Peyer's patch (tissue), 4 donors: ENCODE data around the gene GOLGB1. TPM values are rescaled to one million over a fixed set of nuclear protein-coding genes. Genes with fewer than 3 reads are reported as not detected.

Experiments used
- DNase-seq, 3 donors: peaks; one replicate each; pipeline ENCODE4 v3.0.0-alpha.2; 2017 to 2019
- H3K27ac ChIP-seq, 4 donors: fragments of 200-600 bp; sonication (generic); one replicate each; pipeline ENCODE4 v1.5.1; 2016 to 2019
- H3K27me3 ChIP-seq, 2 donors: fragments of 200-600 bp; sonication (generic); one replicate each; pipeline ENCODE4 v1.5.1; 2019
- H3K36me3 ChIP-seq, 3 donors: fragments of 200-600 bp; sonication (generic); one replicate each; pipeline ENCODE4 v1.5.1; 2016 to 2019
- H3K4me1 ChIP-seq, 4 donors: fragments of 200-600 bp; sonication (generic); one replicate each; pipeline ENCODE4 v1.5.1; 2016 to 2019
- H3K4me3 ChIP-seq, 4 donors: fragments of 200-600 bp; sonication (generic); 1 replicate in 3 of 4; 2 replicates in 1 of 4; pipeline ENCODE4 v1.5.1; 2016 to 2019; ENCODE audit warnings: mild to moderate bottlenecking in 1 of 4
- H3K9me3 ChIP-seq, 4 donors: fragments of 200-600 bp; sonication (generic); one replicate each; pipeline ENCODE4 v1.5.1; 2016 to 2019; ENCODE audit warnings: mild to moderate bottlenecking in 1 of 4
- POLR2A ChIP-seq, 2 donors: fragments of 450-650 bp; IDR thresholded peaks; one replicate each; pipeline ENCODE4 v1.5.1; 2017; ENCODE audit warnings: antibody characterized with exemption in 2 of 2, mild to moderate bottlenecking in 2 of 2, moderate library complexity in 2 of 2
- total RNA-seq, 4 donors: library from RNA; depleted of rRNA; stranded (reverse); fragments of >200 nt; gene quantifications; one replicate each; pipeline ENCODE4 v1.1.0, GENCODE V29; 2016
- TF ChIP-seq, protein P1 (sequence below), 6 experiments: fragments of 450-650 bp in 4 of 6; fragments of 200-600 bp in 2 of 6; sonication (generic) in 1 of 6; IDR thresholded peaks; one replicate each; pipeline ENCODE4 v1.5.1; 2017 to 2019; ENCODE audit warnings: antibody characterized with exemption in 6 of 6, mild to moderate bottlenecking in 3 of 6, moderate library complexity in 1 of 6

The GOLGB1 gene
- total RNA-seq, 4 donors from 2014 or later: 84.0 to 134 (median 112) TPM

DNA sequence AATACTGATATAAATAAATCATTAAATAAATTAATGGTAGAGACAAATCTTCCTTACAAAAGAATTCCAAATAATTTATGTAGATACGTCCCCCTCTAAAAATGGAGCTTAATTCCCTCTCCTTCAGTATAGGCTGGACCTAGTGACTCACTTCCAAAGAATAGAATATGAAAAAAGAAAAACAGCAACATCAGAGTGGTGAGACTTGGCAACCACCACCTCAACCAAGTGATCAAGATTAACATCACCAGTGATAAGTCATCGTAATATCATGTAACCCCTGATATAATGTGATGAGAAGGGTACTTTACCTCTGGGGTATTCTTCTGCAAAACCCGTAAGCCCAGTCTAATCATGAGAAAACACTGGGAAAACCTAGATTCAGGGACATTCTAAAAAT is 13.4 kb downstream of the GOLGB1 start:
- no peak overlapping the region for H3K27ac ChIP-seq
- no peaks in the 10 kb centered on the region for H3K4me1 ChIP-seq
- no peak for DNase-seq
- H3K36me3 ChIP-seq: no peaks in the 10 kb centered on the region
- H3K4me3 ChIP-seq: no peak overlapping the region
- no peaks in the 10 kb centered on the region for H3K9me3 ChIP-seq
- no peaks in the 10 kb centered on the region for H3K27me3 ChIP-seq
- no peak for TF ChIP-seq POLR2A (IDR thresholded peaks at IDR 0.05)
- TF ChIP-seq, protein P1, sequence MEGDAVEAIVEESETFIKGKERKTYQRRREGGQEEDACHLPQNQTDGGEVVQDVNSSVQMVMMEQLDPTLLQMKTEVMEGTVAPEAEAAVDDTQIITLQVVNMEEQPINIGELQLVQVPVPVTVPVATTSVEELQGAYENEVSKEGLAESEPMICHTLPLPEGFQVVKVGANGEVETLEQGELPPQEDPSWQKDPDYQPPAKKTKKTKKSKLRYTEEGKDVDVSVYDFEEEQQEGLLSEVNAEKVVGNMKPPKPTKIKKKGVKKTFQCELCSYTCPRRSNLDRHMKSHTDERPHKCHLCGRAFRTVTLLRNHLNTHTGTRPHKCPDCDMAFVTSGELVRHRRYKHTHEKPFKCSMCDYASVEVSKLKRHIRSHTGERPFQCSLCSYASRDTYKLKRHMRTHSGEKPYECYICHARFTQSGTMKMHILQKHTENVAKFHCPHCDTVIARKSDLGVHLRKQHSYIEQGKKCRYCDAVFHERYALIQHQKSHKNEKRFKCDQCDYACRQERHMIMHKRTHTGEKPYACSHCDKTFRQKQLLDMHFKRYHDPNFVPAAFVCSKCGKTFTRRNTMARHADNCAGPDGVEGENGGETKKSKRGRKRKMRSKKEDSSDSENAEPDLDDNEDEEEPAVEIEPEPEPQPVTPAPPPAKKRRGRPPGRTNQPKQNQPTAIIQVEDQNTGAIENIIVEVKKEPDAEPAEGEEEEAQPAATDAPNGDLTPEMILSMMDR (IDR thresholded peaks at IDR 0.05): no peak

DNA sequence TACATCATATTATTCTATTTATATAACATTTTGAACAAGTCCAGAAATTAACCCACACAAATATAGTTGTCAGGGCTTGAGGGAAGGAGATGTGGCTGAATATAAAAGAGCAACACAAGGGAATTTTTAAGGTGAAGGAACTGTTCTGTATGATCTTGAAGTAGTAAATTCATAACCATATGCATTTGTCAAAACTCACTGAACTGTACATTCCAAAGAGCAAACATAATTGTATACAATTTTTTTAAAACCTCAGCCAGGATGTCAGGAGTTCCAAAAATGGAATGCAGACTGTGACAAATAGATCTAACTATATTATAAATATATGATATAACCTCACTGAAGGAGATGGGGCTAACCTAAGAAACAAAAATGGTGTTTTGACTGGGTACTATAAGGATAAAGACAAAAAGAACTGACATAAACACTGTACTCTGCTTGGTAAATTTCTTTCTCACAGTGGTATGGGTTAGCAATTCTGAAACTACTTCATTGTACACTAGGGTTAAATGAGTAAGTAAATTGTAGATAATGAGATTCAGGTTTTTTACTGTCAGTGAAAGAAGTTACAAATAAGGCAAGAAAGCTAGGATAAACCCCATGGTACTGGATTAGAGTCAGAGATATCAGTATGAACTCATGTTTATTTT is 14.4 kb downstream of the GOLGB1 start:
- Histone ChIP-seq H3K4me1 (no peaks in the 10 kb centered on the region), H3K4me3 (no peak overlapping the region), H3K27ac (no peak overlapping the region), H3K36me3 (peaks cover 0 to 8% (median 0%) of the 10 kb centered on the region in 3 donors), H3K9me3 (no peaks in the 10 kb centered on the region), H3K27me3 (no peaks in the 10 kb centered on the region)
- TF ChIP-seq, protein P1 (IDR thresholded peaks at IDR 0.05): no peak
- TF ChIP-seq POLR2A (IDR thresholded peaks at IDR 0.05): no peak
- DNase-seq: no peak

DNA sequence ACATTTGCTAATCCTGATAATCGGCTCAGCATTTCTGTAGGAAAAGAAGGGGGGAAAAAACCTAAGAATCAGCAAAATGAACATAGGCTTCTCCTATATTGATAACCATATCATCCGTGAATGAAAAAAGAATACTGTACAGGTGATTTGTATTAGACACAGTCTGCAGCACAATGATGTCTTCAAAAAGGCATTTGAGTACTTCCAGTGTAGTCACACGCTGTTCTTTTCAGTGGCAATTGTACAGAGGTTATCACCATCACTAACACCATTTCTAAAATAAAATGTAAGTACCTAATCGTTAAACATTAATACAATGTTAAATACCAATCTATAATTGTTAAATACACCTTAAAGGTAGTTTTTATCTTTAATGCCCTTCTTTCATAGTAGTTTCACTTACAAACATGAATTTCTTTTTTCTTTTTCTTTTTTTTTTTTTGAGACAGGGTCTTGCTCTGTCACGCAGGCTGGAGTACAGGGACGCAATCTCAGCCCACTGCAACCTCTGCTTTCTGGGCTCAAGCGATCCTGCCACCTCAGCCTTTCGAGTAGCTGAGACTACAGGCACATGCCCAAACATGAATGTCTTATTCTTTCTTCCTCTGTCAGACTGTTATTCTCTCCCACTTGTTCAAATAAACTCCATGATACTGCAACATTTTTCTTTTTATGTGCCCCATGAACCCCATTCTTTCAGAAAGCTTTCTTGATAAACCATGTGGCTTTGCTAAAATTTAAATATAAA is 18.4 kb downstream of the GOLGB1 start:
- Histone ChIP-seq H3K36me3 (peaks cover 0 to 43% (median 0%) of the 10 kb centered on the region in 3 donors), H3K9me3 (no peaks in the 10 kb centered on the region), H3K27ac (no peak overlapping the region), H3K27me3 (no peaks in the 10 kb centered on the region), H3K4me3 (no peak overlapping the region), H3K4me1 (no peaks in the 10 kb centered on the region)
- DNase-seq: no peak
- TF ChIP-seq, protein P1 (IDR thresholded peaks at IDR 0.05): no peak
- TF ChIP-seq POLR2A (IDR thresholded peaks at IDR 0.05): no peak

DNA sequence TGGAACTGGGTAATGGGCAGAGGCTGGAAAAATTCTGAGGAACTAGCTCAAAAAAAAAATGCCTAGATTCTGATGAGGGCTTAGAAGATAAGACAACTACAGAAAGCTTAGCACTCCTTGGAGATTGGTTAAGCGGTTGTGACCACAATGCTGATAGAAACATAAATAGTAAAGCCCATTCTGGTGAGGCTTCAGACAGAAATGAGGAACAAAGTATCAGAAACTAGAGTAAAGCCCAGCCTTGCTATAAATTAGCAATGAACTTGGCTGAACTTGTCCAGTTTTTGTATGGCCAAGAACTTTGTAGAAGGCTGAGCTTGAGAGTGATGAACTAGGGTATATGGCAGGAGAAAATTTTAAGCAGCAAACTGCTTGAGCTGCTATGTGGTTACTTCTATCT is 25.4 kb downstream of the GOLGB1 start:
- no peak for DNase-seq
- H3K36me3 ChIP-seq: peaks cover 0 to 92% (median 0%) of the 10 kb centered on the region in 3 donors
- H3K27ac ChIP-seq: no peak overlapping the region
- no peaks in the 10 kb centered on the region for H3K4me1 ChIP-seq
- no peak overlapping the region for H3K4me3 ChIP-seq
- H3K9me3 ChIP-seq: no peaks in the 10 kb centered on the region
- H3K27me3 ChIP-seq: no peaks in the 10 kb centered on the region
- no peak for TF ChIP-seq POLR2A (IDR thresholded peaks at IDR 0.05)
- TF ChIP-seq, protein P1 (IDR thresholded peaks at IDR 0.05): no peak

DNA sequence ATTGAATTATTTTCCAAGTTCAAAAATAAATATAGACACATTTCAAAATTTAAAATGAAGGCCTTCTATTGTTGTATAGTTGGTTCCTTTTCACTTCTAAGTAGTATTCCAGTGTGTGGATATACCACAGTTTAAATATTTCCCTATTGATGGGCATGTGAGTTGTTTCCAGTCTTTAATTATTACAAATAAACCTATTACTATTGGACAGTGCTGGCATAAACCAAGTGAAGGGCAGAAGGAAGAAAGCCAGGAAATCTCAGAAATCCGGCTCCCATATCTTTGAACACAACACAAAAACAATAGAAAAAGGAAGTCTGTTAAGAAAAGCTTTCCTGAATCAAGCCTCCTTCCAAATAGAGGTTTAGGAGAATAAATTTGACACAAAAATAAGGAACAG is 26.1 kb downstream of the GOLGB1 start:
- no peaks in the 10 kb centered on the region for H3K4me1 ChIP-seq
- DNase-seq: no peak

More for the DNA sequence above, 26.1 kb downstream of the GOLGB1 start:
- no peaks in the 10 kb centered on the region for H3K9me3 ChIP-seq
- H3K4me3 ChIP-seq: no peak overlapping the region
- H3K27me3 ChIP-seq: no peaks in the 10 kb centered on the region
- no peak overlapping the region for H3K27ac ChIP-seq
- TF ChIP-seq, protein P1 (IDR thresholded peaks at IDR 0.05): no peak
- TF ChIP-seq POLR2A (IDR thresholded peaks at IDR 0.05): no peak
- H3K36me3 ChIP-seq: peaks cover 0 to 91% (median 0%) of the 10 kb centered on the region in 3 donors
